ENCODE measurements around the gene DLGAP1. TPM values are rescaled to one million over a fixed set of nuclear protein-coding genes. Genes with fewer than 3 reads are reported as not detected.

Gene DLGAP1
- total and polyA plus RNA-seq, 2 of the 13 experiments (the other 11 are each of a cell fraction or from before 2014, with no cell fraction given): 0.01 TPM; not detected in 1

DNA sequence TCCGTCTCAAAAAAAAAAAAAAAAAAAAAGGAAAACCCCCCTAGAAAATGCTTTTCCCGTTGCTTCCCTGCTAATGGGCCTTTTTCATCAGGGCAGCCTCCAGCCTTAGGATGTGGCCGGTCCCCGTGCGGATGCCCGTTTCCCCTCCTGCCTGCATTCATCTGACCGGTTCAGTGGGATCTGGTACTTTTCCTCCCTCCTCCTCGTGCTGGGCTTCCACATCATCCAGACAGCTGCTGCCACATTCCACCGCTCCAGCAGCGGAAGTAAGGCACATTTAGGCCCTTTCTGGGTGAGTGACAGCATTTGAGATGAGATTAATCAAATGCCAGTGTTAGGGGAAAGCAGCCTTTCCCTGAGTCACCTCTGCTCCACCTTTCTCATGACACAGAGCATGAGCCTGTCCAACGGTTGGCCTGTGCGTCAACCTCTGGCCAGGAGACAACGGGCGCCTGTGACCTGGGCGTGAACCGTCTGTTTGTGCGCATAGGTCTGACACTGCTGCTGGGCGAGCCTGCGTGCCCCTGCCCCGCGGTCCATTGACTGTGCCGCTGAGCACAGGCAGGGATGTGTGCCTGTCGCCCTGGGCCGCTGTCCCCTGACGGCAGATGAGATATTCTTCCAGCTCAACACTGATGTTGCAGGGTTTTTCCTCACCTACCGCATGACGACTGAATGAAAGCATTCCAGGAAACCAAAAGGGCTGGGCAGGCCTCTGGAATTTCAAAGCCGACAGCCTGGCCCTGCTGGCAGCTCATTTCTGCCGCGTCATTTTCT, 831.1 kb downstream of the DLGAP1 start (continued):
- TF ChIP-seq ZNF382 (CRISPR knock-in tag; IDR thresholded peaks at IDR 0.05; ENCODE audit: borderline replicate concordance) (no peak), MAFK (conservative IDR thresholded peaks at IDR 0.05 in 1 of 2, IDR thresholded peaks at IDR 0.05 in 1 of 2; ENCODE audit: low read length in 2 of 2) (peak in 1 of 2 experiments; percentile 46; a peak in 2 of 4 replicates), BRD4 (CRISPR knock-in tag; IDR thresholded peaks at IDR 0.05) (peak; percentile 74; the same call in 1 of the 2 replicates), SMARCE1 (IDR thresholded peaks at IDR 0.05; ENCODE audit: borderline replicate concordance) (no peak), RCOR2 (CRISPR knock-in tag; IDR thresholded peaks at IDR 0.05) (peak; percentile 84), ETV5 (CRISPR knock-in tag; IDR thresholded peaks at IDR 0.05; ENCODE audit: borderline replicate concordance) (peak; percentile 90), RXRB (CRISPR knock-in tag; IDR thresholded peaks at IDR 0.05; ENCODE audit: borderline replicate concordance) (peak; percentile 97), ZNF121 (CRISPR knock-in tag; IDR thresholded peaks at IDR 0.05) (0 out of 2 replicates have a peak, but pooled peaks have one; percentile 37), SMARCC2 (IDR thresholded peaks at IDR 0.05) (no peak), MLLT10 (CRISPR knock-in tag; IDR thresholded peaks at IDR 0.05) (no peak), MAFF (IDR thresholded peaks at IDR 0.05; ENCODE audit: low read depth, low read length) (peak; percentile 28; the same call in 1 of the 2 replicates), ZNF75D (CRISPR knock-in tag; IDR thresholded peaks at IDR 0.05; ENCODE audit: borderline replicate concordance) (no peak), MEF2D (CRISPR knock-in tag; IDR thresholded peaks at IDR 0.05) (peak; percentile 91), HDAC2 (CRISPR knock-in tag; IDR thresholded peaks at IDR 0.05) (peak; percentile 92; the same call in 1 of the 2 replicates)
- TF ChIP-seq, protein P1, sequence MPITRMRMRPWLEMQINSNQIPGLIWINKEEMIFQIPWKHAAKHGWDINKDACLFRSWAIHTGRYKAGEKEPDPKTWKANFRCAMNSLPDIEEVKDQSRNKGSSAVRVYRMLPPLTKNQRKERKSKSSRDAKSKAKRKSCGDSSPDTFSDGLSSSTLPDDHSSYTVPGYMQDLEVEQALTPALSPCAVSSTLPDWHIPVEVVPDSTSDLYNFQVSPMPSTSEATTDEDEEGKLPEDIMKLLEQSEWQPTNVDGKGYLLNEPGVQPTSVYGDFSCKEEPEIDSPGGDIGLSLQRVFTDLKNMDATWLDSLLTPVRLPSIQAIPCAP (CRISPR knock-in tag; IDR thresholded peaks at IDR 0.05; ENCODE audit: low read depth): no peak
- TF ChIP-seq, protein P2, sequence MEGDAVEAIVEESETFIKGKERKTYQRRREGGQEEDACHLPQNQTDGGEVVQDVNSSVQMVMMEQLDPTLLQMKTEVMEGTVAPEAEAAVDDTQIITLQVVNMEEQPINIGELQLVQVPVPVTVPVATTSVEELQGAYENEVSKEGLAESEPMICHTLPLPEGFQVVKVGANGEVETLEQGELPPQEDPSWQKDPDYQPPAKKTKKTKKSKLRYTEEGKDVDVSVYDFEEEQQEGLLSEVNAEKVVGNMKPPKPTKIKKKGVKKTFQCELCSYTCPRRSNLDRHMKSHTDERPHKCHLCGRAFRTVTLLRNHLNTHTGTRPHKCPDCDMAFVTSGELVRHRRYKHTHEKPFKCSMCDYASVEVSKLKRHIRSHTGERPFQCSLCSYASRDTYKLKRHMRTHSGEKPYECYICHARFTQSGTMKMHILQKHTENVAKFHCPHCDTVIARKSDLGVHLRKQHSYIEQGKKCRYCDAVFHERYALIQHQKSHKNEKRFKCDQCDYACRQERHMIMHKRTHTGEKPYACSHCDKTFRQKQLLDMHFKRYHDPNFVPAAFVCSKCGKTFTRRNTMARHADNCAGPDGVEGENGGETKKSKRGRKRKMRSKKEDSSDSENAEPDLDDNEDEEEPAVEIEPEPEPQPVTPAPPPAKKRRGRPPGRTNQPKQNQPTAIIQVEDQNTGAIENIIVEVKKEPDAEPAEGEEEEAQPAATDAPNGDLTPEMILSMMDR (CRISPR knock-in tag; IDR thresholded peaks at IDR 0.05): peak; percentile 19; the same call in 1 of the 2 replicates
- TF ChIP-seq, protein P3, sequence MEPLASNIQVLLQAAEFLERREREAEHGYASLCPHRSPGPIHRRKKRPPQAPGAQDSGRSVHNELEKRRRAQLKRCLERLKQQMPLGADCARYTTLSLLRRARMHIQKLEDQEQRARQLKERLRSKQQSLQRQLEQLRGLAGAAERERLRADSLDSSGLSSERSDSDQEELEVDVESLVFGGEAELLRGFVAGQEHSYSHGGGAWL (CRISPR knock-in tag; IDR thresholded peaks at IDR 0.05): peak; percentile 30; the same call in 1 of the 2 replicates
- TF ChIP-seq, protein P4, sequence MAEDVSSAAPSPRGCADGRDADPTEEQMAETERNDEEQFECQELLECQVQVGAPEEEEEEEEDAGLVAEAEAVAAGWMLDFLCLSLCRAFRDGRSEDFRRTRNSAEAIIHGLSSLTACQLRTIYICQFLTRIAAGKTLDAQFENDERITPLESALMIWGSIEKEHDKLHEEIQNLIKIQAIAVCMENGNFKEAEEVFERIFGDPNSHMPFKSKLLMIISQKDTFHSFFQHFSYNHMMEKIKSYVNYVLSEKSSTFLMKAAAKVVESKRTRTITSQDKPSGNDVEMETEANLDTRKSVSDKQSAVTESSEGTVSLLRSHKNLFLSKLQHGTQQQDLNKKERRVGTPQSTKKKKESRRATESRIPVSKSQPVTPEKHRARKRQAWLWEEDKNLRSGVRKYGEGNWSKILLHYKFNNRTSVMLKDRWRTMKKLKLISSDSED (CRISPR knock-in tag; IDR thresholded peaks at IDR 0.05): no peak
- TF ChIP-seq, protein P5, sequence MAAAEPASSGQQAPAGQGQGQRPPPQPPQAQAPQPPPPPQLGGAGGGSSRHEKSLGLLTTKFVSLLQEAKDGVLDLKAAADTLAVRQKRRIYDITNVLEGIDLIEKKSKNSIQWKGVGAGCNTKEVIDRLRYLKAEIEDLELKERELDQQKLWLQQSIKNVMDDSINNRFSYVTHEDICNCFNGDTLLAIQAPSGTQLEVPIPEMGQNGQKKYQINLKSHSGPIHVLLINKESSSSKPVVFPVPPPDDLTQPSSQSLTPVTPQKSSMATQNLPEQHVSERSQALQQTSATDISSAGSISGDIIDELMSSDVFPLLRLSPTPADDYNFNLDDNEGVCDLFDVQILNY (CRISPR knock-in tag; conservative IDR thresholded peaks at IDR 0.05): no peak; the same call in 1 of the 2 replicates
- TF ChIP-seq, protein P6, sequence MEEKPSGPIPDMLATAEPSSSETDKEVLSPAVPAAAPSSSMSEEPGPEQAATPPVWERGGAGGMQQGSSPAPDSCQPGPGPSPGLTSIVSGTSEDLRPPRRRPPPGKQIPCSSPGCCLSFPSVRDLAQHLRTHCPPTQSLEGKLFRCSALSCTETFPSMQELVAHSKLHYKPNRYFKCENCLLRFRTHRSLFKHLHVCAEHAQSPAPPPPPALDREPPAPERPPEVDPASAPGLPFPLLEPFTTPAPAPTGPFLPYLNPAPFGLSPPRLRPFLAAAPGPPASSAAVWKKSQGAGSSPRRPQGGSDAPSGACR (CRISPR knock-in tag; IDR thresholded peaks at IDR 0.05): no peak; the same call in 1 of the 2 replicates
- TF ChIP-seq, protein P7, sequence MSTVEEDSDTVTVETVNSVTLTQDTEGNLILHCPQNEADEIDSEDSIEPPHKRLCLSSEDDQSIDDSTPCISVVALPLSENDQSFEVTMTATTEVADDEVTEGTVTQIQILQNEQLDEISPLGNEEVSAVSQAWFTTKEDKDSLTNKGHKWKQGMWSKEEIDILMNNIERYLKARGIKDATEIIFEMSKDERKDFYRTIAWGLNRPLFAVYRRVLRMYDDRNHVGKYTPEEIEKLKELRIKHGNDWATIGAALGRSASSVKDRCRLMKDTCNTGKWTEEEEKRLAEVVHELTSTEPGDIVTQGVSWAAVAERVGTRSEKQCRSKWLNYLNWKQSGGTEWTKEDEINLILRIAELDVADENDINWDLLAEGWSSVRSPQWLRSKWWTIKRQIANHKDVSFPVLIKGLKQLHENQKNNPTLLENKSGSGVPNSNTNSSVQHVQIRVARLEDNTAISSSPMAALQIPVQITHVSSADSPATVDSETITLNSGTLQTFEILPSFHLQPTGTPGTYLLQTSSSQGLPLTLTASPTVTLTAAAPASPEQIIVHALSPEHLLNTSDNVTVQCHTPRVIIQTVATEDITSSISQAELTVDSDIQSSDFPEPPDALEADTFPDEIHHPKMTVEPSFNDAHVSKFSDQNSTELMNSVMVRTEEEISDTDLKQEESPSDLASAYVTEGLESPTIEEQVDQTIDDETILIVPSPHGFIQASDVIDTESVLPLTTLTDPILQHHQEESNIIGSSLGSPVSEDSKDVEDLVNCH (CRISPR knock-in tag; IDR thresholded peaks at IDR 0.05): 0 out of 2 replicates have a peak, but pooled peaks have one; percentile 46

Data from HepG2 (cell line).